Osteoblast (primary cell): ENCODE measurements around the gene PM20D1. TPM values are rescaled to one million over a fixed set of nuclear protein-coding genes. Genes with fewer than 3 reads are reported as not detected.

Experiments
- DNase-seq: peaks from one replicate; pipeline ENCODE4 v3.0.0; 2011; ENCODE audit warnings: low spot score, mixed read lengths; ENCODE audit not compliant: insufficient read length; ENCODE audit errors: missing footprints
- H2AFZ ChIP-seq: 2 replicates; pipeline ENCODE4 v1.6.0; 2011; ENCODE audit warnings: mild to moderate bottlenecking, low read length
- H3K27ac ChIP-seq: 2 replicates; pipeline ENCODE4 v1.5.1; 2011; ENCODE audit warnings: mild to moderate bottlenecking, low read depth, low read length, moderate library complexity
- H3K27me3 ChIP-seq: 2 replicates; pipeline ENCODE4 v1.6.0; 2012; ENCODE audit warnings: mild to moderate bottlenecking, control low read depth, inconsistent platforms, low read length, moderate library complexity; ENCODE audit not compliant: insufficient read depth
- H3K36me3 ChIP-seq: 2 replicates; pipeline ENCODE4 v1.5.1; 2011; ENCODE audit warnings: mild to moderate bottlenecking, low read length, control low read depth, moderate library complexity; ENCODE audit not compliant: insufficient read depth
- H3K4me1 ChIP-seq: 2 replicates; pipeline ENCODE4 v1.5.1; 2011; ENCODE audit warnings: mild to moderate bottlenecking, low read length, control low read depth, moderate library complexity; ENCODE audit not compliant: insufficient read depth
- H3K4me2 ChIP-seq: 2 replicates; pipeline ENCODE4 v1.6.0; 2011; ENCODE audit warnings: mild to moderate bottlenecking, low read length; ENCODE audit not compliant: insufficient read depth
- H3K4me3 ChIP-seq: fragments of 200-600 bp; sonication (generic); 3 replicates; pipeline ENCODE4 v1.5.1; 2012; ENCODE audit warnings: mild to moderate bottlenecking, low read length, inconsistent platforms; ENCODE audit not compliant: insufficient read depth
- H3K79me2 ChIP-seq: 2 replicates; pipeline ENCODE4 v1.6.0; 2012; ENCODE audit warnings: mild to moderate bottlenecking, low read length, control low read depth, inconsistent platforms; ENCODE audit not compliant: insufficient read depth
- H3K9me3 ChIP-seq: 2 replicates; pipeline ENCODE4 v1.5.1; 2011; ENCODE audit warnings: low read depth, low read length, control low read depth
- H4K20me1 ChIP-seq: 2 replicates; pipeline ENCODE4 v1.6.0; 2012; ENCODE audit warnings: mild to moderate bottlenecking, low read length, control low read depth; ENCODE audit not compliant: insufficient read depth
- total RNA-seq: library from RNA; depleted of rRNA; stranded (reverse); fragments of >200 nt; gene quantifications from 2 replicates; pipeline ENCODE4 v1.2.3, GENCODE V29; 2012
- TF ChIP-seq, protein P1 (sequence below): IDR thresholded peaks from 2 replicates; pipeline ENCODE4 v1.5.1; 2011; ENCODE audit warnings: mild to moderate bottlenecking, low read depth, low read length, moderate library complexity; ENCODE audit errors: extremely low read depth

The PM20D1 gene
- total RNA-seq, 1 donor, result not detected

GRCh38 chr1:205810448-205811157 is 39.3 kb downstream of the PM20D1 start:
- Histone ChIP-seq H3K4me1 (peaks cover 18% of the 10 kb centered on the region), H4K20me1 (peaks cover 25% of the 10 kb centered on the region), H3K4me2 (no peak overlapping the region), H3K27ac (no peak overlapping the region), H2AFZ (no peak overlapping the region), H3K79me2 (peaks cover 67% of the 10 kb centered on the region), H3K36me3 (peaks cover 14% of the 10 kb centered on the region), H3K4me3 (no peak overlapping the region), H3K9me3 (no peaks in the 10 kb centered on the region), H3K27me3 (no peaks in the 10 kb centered on the region)
- TF ChIP-seq, protein P1, sequence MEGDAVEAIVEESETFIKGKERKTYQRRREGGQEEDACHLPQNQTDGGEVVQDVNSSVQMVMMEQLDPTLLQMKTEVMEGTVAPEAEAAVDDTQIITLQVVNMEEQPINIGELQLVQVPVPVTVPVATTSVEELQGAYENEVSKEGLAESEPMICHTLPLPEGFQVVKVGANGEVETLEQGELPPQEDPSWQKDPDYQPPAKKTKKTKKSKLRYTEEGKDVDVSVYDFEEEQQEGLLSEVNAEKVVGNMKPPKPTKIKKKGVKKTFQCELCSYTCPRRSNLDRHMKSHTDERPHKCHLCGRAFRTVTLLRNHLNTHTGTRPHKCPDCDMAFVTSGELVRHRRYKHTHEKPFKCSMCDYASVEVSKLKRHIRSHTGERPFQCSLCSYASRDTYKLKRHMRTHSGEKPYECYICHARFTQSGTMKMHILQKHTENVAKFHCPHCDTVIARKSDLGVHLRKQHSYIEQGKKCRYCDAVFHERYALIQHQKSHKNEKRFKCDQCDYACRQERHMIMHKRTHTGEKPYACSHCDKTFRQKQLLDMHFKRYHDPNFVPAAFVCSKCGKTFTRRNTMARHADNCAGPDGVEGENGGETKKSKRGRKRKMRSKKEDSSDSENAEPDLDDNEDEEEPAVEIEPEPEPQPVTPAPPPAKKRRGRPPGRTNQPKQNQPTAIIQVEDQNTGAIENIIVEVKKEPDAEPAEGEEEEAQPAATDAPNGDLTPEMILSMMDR, result peak; percentile 35
- DNase-seq, result peak; percentile 88

DNA sequence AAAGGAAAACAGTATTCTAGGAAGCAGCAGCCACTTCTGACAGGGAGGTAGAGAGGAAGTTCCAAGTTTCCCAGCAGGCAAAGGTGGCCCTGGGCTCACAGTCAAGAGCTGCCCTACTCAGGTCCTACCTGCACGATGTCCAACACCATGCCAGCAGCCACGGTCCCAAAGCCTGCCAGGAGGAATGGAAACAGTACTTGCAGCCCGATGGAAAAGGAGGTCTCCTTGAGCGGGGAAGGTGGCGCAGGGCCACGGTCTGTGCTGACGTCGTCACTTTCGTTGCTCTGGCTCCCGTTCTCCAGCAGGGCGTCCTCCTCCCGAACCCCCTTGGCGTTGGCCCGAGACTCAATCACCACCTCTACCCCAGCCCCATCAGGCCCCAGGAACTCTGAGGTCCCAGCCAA is 40.0 kb downstream of the PM20D1 start:
- peaks cover 14% of the 10 kb centered on the region for H3K36me3 ChIP-seq
- no peaks in the 10 kb centered on the region for H3K27me3 ChIP-seq
- no peak overlapping the region for H3K27ac ChIP-seq
- H3K9me3 ChIP-seq, result no peaks in the 10 kb centered on the region
- H4K20me1 ChIP-seq, result peaks cover 31% of the 10 kb centered on the region
- no peak overlapping the region for H2AFZ ChIP-seq
- H3K4me1 ChIP-seq, result peaks cover 24% of the 10 kb centered on the region
- H3K4me3 ChIP-seq, result no peak overlapping the region
- DNase-seq, result no peak
- no peak overlapping the region for H3K4me2 ChIP-seq
- TF ChIP-seq, protein P1, result no peak
- peaks cover 74% of the 10 kb centered on the region for H3K79me2 ChIP-seq

- TF ChIP-seq, protein P1, result no peak
- H2AFZ ChIP-seq, result no peak overlapping the region
- H3K27ac ChIP-seq, result no peak overlapping the region
- H3K9me3 ChIP-seq, result no peaks in the 10 kb centered on the region
- no peak overlapping the region for H3K4me3 ChIP-seq
- DNase-seq, result no peak
- peaks cover 78% of the 10 kb centered on the region for H3K79me2 ChIP-seq
- peaks cover 36% of the 10 kb centered on the region for H4K20me1 ChIP-seq
- no peaks in the 10 kb centered on the region for H3K27me3 ChIP-seq
- peaks cover 25% of the 10 kb centered on the region for H3K4me1 ChIP-seq
- peaks cover 14% of the 10 kb centered on the region for H3K36me3 ChIP-seq
- H3K4me2 ChIP-seq, result no peak overlapping the region
These were observed 40.5 kb downstream of the PM20D1 start for GRCh38 chr1:205809469-205809868.

- H3K4me3 ChIP-seq, result no peak overlapping the region
- H2AFZ ChIP-seq, result peak overlapping the region; percentile 22
- H3K36me3 ChIP-seq, result peaks cover 10% of the 10 kb centered on the region
- H4K20me1 ChIP-seq, result peaks cover 35% of the 10 kb centered on the region
- peak overlapping the region; percentile 18 for H3K4me2 ChIP-seq
- no peak overlapping the region for H3K27ac ChIP-seq
- DNase-seq, result peak; percentile 83
- H3K4me1 ChIP-seq, result peaks cover 9% of the 10 kb centered on the region
- H3K27me3 ChIP-seq, result no peaks in the 10 kb centered on the region
- no peaks in the 10 kb centered on the region for H3K9me3 ChIP-seq
- TF ChIP-seq, protein P1, result no peak
- H3K79me2 ChIP-seq, result peaks cover 62% of the 10 kb centered on the region
These were observed 44.7 kb downstream of the PM20D1 start for GRCh38 chr1:205805082-205805711.
